Astrocyte (in vitro differentiated cells and primary cell): ENCODE measurements around the gene ANKRD24.
"Not testable (repeated sequence)": the region's sequence is repeated elsewhere in the genome, so short reads cannot be mapped to it uniquely, and the experiment has no call there.

Experiments used
- EZH2 ChIP-seq: IDR thresholded peaks from 2 replicates; pipeline ENCODE4 v1.6.1; 2012; ENCODE audit warnings: mild to moderate bottlenecking, low read length, inconsistent platforms; ENCODE audit not compliant: insufficient read depth
- TF ChIP-seq, protein P1 (sequence below): IDR thresholded peaks from 2 replicates; pipeline ENCODE4 v1.5.1; 2011; ENCODE audit warnings: low read depth, mild to moderate bottlenecking, inconsistent platforms, low read length, moderate library complexity; ENCODE audit not compliant: insufficient read depth

DNA sequence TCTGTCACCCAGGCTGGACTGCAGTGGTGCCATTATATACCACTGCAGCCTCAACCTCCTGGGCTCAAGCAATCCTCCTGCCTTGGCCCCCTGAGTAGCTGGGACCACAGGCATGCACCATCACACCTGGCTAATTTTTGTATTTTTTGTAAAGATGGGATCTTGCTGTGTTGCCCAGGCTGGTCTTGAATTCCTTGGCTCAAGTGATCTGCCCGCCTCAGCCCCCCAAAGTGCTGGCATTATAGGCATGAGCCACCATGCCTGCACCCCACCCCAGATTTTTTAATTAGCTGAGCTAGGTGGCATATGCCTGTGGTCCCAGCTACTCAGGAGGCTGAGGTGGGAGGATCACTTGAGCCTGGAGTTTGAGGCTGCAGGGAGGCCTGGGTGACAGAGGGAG lies 39.6 kb upstream of the ANKRD24 start:
- TF ChIP-seq, protein P1, sequence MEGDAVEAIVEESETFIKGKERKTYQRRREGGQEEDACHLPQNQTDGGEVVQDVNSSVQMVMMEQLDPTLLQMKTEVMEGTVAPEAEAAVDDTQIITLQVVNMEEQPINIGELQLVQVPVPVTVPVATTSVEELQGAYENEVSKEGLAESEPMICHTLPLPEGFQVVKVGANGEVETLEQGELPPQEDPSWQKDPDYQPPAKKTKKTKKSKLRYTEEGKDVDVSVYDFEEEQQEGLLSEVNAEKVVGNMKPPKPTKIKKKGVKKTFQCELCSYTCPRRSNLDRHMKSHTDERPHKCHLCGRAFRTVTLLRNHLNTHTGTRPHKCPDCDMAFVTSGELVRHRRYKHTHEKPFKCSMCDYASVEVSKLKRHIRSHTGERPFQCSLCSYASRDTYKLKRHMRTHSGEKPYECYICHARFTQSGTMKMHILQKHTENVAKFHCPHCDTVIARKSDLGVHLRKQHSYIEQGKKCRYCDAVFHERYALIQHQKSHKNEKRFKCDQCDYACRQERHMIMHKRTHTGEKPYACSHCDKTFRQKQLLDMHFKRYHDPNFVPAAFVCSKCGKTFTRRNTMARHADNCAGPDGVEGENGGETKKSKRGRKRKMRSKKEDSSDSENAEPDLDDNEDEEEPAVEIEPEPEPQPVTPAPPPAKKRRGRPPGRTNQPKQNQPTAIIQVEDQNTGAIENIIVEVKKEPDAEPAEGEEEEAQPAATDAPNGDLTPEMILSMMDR: not testable (repeated sequence)
- not testable (repeated sequence) for TF ChIP-seq EZH2
